PC-3 (cell line): Measurements from ENCODE around the gene AUTS2. TPM values are rescaled to one million over a fixed set of nuclear protein-coding genes. Genes with fewer than 3 reads are reported as not detected.

Experiments
- ATAC-seq: fragments of 200-7000 bp; cut with Tn5 transposase; 2 replicates; pipeline ENCODE4 v1.9.1; 2020; ENCODE audit warnings: mild to moderate bottlenecking, moderate library complexity
- BruUV-seq: library from RNA; stranded (reverse); fragments of 400-500 nt; replicated peaks from 2 replicates; lab custom pipeline; 2021; lab: Mats Ljungman, UMichigan
- CTCF ChIA-PET: fragments of 300-600 bp; sonication (Branson Sonifier 250); formaldehyde crosslinking; loops from one replicate; lab custom pipeline; 2022; ENCODE audit warnings: antibody characterized with exemption; lab: Charles Lee
- POLR2A ChIA-PET: fragments of 300-600 bp; sonication (Branson Sonifier 250); formaldehyde crosslinking; loops from one replicate; lab custom pipeline; 2022; ENCODE audit warnings: antibody characterized with exemption; ENCODE audit not compliant: unreplicated experiment; lab: Charles Lee
- DNase-seq: peaks from one replicate; pipeline ENCODE4 v3.0.0-alpha.2; 2015
- H2AFZ ChIP-seq: fragments of 300-600 bp; sonication (generic); 2 replicates; pipeline ENCODE4 v1.6.0; 2016; ENCODE audit warnings: antibody characterized with exemption, low read length
- H3F3A ChIP-seq: fragments of 300-600 bp; sonication (generic); one replicate; pipeline ENCODE4 v1.6.0; 2017; ENCODE audit warnings: antibody characterized with exemption, low read length, control low read depth, mild to moderate bottlenecking; ENCODE audit not compliant: unreplicated experiment
- H3K27ac ChIP-seq: fragments of 300-600 bp; sonication (generic); 2 replicates; pipeline ENCODE4 v1.5.1; 2016; ENCODE audit warnings: mild to moderate bottlenecking, low read length
- H3K27me3 ChIP-seq: fragments of 300-600 bp; sonication (generic); 2 replicates; pipeline ENCODE4 v1.6.1; 2016; ENCODE audit warnings: low read length, mixed read lengths
- H3K36me3 ChIP-seq: fragments of 300-600 bp; sonication (generic); 2 replicates; pipeline ENCODE4 v1.6.1; 2016; ENCODE audit warnings: low read depth, mixed run types, low read length, mixed read lengths
- H3K4me1 ChIP-seq: fragments of 300-600 bp; sonication (generic); 2 replicates; pipeline ENCODE4 v1.5.1; 2016; ENCODE audit warnings: low read length; ENCODE audit not compliant: insufficient read depth
- H3K4me2 ChIP-seq: fragments of 300-600 bp; sonication (generic); 2 replicates; pipeline ENCODE4 v1.6.0; 2016; ENCODE audit warnings: low read length
- H3K4me3 ChIP-seq: fragments of 300-600 bp; sonication (generic); 2 replicates; pipeline ENCODE4 v1.5.1; 2016; ENCODE audit warnings: mild to moderate bottlenecking, low read length, mixed read lengths
- H3K79me2 ChIP-seq: fragments of 300-600 bp; sonication (generic); 2 replicates; pipeline ENCODE4 v1.6.1; 2017; ENCODE audit warnings: low read length, mixed read lengths
- H3K9ac ChIP-seq: fragments of 300-600 bp; sonication (generic); 2 replicates; pipeline ENCODE4 v1.6.0; 2016; ENCODE audit warnings: mild to moderate bottlenecking, low read length
- H3K9me2 ChIP-seq: fragments of 300-600 bp; sonication (generic); replicated peaks from 2 replicates; pipeline ENCODE4 v1.6.1; 2016; ENCODE audit warnings: mixed run types, low read length, mixed read lengths
- H3K9me3 ChIP-seq: fragments of 300-600 bp; sonication (generic); 2 replicates; pipeline ENCODE4 v1.6.1; 2016; ENCODE audit warnings: low read length, mixed read lengths
- H4K20me1 ChIP-seq: fragments of 300-600 bp; sonication (generic); 2 replicates; pipeline ENCODE4 v1.6.1; 2016; ENCODE audit warnings: low read length, mixed read lengths
- EZH2 ChIP-seq: fragments of 300-600 bp; sonication (generic); IDR thresholded peaks from one replicate; pipeline ENCODE4 v1.6.1; 2017; ENCODE audit warnings: antibody characterized with exemption, mild to moderate bottlenecking, low read length; ENCODE audit not compliant: unreplicated experiment
- EZH2phosphoT487 ChIP-seq: fragments of 300-600 bp; sonication (generic); IDR thresholded peaks from 2 replicates; pipeline ENCODE4 v1.6.1; 2018; ENCODE audit warnings: mild to moderate bottlenecking, antibody characterized with exemption, low read length, borderline replicate concordance
- intact Hi-C: fragments of 100-400 bp; cut with micrococcal nuclease; formaldehyde crosslinking; loops from 2 replicates; pipeline ENCODE4 v1.9.0; 2023
- total RNA-seq: library from RNA; depleted of rRNA; stranded (reverse); fragments of >200 nt; gene quantifications from 2 replicates; pipeline ENCODE4 v1.2.3, GENCODE V29; 2014
- TF ChIP-seq, protein P1 (sequence below): fragments of 300-600 bp; sonication (generic); conservative IDR thresholded peaks from 2 replicates; pipeline ENCODE4 v1.5.1; 2017; ENCODE audit warnings: antibody characterized with exemption, low read depth, mild to moderate bottlenecking, low read length

The AUTS2 gene
- total RNA-seq, 1 experiment from 2014 or later = not detected

DNA sequence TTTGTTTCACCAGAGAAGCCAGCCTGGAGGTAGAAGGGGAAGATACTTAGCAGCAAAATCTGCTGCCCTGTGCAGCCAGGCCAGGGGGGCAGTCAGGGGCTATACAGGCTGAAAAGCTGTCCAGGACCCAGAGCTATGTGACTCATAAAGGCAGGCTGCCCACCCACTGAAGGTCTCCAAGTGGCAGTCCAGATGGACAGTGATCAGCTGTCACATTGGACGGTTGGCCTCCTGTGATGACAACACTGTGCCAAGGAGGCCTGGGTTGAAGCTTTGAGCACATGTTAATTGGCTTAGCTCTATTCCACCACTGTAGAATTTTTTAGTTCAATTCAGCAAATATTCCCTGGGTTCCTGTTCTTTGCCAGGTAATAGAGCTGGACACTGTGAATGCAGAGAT is 956.4 kb downstream of the AUTS2 start:
- Histone ChIP-seq H3K9me3 (0 out of 2 replicates have a peak, but pooled peaks cover 6% of the 10 kb centered on the region), H3K79me2 (no peaks in the 10 kb centered on the region), H3K36me3 (no peaks in the 10 kb centered on the region), H3K27me3 (no peaks in the 10 kb centered on the region), H3K4me3 (no peak overlapping the region), H3F3A (no peaks in the 10 kb centered on the region), H3K4me2 (no peak overlapping the region), H3K4me1 (no peaks in the 10 kb centered on the region), H3K9me2 (no peaks in the 10 kb centered on the region), H2AFZ (no peak overlapping the region), H4K20me1 (no peaks in the 10 kb centered on the region), H3K27ac (no peak overlapping the region), H3K9ac (no peak overlapping the region)
- ChIA-PET POLR2A (no interaction called here), CTCF (no interaction called here)
- ATAC-seq = no peak
- intact Hi-C loops = no loop called here
- TF ChIP-seq, protein P1, sequence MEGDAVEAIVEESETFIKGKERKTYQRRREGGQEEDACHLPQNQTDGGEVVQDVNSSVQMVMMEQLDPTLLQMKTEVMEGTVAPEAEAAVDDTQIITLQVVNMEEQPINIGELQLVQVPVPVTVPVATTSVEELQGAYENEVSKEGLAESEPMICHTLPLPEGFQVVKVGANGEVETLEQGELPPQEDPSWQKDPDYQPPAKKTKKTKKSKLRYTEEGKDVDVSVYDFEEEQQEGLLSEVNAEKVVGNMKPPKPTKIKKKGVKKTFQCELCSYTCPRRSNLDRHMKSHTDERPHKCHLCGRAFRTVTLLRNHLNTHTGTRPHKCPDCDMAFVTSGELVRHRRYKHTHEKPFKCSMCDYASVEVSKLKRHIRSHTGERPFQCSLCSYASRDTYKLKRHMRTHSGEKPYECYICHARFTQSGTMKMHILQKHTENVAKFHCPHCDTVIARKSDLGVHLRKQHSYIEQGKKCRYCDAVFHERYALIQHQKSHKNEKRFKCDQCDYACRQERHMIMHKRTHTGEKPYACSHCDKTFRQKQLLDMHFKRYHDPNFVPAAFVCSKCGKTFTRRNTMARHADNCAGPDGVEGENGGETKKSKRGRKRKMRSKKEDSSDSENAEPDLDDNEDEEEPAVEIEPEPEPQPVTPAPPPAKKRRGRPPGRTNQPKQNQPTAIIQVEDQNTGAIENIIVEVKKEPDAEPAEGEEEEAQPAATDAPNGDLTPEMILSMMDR = no peak
- TF ChIP-seq EZH2phosphoT487 (no peak), EZH2 (no peak)
- BruUV-seq = no TSS peak
- no peak for DNase-seq

DNA sequence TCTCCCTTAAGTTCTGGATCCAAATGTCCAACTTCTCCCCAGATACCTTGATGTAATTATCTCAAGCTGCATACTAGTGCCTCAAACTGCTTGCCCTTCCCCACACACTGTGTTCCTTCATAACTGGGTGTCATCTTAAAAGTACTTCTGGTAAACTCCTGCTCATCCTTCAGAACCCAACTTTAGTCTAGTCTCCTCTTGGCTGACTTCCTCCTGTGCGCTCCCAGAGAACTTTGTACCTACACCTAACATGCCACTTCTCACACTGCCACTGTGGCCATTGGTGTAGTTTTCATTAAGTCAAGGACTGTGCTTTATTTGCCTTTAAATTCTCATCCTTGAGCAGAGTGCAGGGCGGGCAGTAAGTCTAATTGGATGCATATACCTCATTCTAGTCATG is 958.5 kb downstream of the AUTS2 start:
- TF ChIP-seq EZH2 (no peak), EZH2phosphoT487 (no peak)
- TF ChIP-seq, protein P1 = no peak
- intact Hi-C loops = no loop called here
- no peak overlapping the region for H3K9ac ChIP-seq
- ChIA-PET CTCF (no interaction called here), POLR2A (no interaction called here)
- no peak overlapping the region for H2AFZ ChIP-seq
- H3K27ac ChIP-seq = no peak overlapping the region
- no peak overlapping the region for H3K4me2 ChIP-seq
- no peaks in the 10 kb centered on the region for H3K4me1 ChIP-seq
- no peak for DNase-seq
- H4K20me1 ChIP-seq = no peaks in the 10 kb centered on the region
- no peaks in the 10 kb centered on the region for H3K27me3 ChIP-seq
- 0 out of 2 replicates have a peak, but pooled peaks cover 13% of the 10 kb centered on the region for H3K9me3 ChIP-seq
- H3K79me2 ChIP-seq = no peaks in the 10 kb centered on the region
- no peaks in the 10 kb centered on the region for H3K36me3 ChIP-seq
- no TSS peak for BruUV-seq
- H3F3A ChIP-seq = no peaks in the 10 kb centered on the region
- H3K9me2 ChIP-seq = no peaks in the 10 kb centered on the region
- no peak overlapping the region for H3K4me3 ChIP-seq
- no peak for ATAC-seq

DNA sequence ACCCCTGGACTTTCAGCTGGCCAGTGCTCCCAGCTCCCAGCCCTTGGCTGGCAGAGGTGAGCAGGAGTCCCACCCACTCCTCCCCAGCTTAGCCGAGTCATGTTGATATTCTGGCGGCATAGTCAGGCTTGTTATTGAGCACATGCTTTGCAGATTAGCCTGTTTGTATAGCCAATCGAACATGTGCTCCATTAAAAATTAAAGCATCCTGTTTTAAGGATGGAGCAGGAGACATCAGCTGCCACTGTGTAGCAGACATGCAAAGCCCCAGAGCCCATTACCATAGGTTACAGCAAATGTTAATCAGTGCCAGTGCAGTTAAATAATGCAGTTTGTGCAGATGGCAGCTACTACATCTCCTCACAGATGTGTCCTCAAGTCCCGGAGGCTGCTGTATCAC is 959.1 kb downstream of the AUTS2 start:
- DNase-seq (no peak), ATAC-seq (no peak)
- H3K4me1 ChIP-seq = no peaks in the 10 kb centered on the region
- H3K27ac ChIP-seq = no peak overlapping the region
- POLR2A ChIA-PET = no interaction called here
- H3K9me3 ChIP-seq = 0 out of 2 replicates have a peak, but pooled peaks cover 13% of the 10 kb centered on the region
- no peaks in the 10 kb centered on the region for H4K20me1 ChIP-seq
- H3K79me2 ChIP-seq = no peaks in the 10 kb centered on the region
- no peak overlapping the region for H2AFZ ChIP-seq
- no TSS peak for BruUV-seq
- H3K36me3 ChIP-seq = no peaks in the 10 kb centered on the region
- intact Hi-C loops = no loop called here
- no peaks in the 10 kb centered on the region for H3K9me2 ChIP-seq
- no peaks in the 10 kb centered on the region for H3K27me3 ChIP-seq
- H3K4me2 ChIP-seq = no peak overlapping the region
- CTCF ChIA-PET = no interaction called here
- no peaks in the 10 kb centered on the region for H3F3A ChIP-seq
- H3K9ac ChIP-seq = no peak overlapping the region
- TF ChIP-seq EZH2 (no peak), EZH2phosphoT487 (no peak)
- TF ChIP-seq, protein P1 = no peak
- no peak overlapping the region for H3K4me3 ChIP-seq
